ENCODE results near the gene MIS18BP1.
"Not testable (repeated sequence)": the region's sequence is repeated elsewhere in the genome, so short reads cannot be mapped to it uniquely, and the experiment has no call there.

The MIS18BP1 gene

DNA sequence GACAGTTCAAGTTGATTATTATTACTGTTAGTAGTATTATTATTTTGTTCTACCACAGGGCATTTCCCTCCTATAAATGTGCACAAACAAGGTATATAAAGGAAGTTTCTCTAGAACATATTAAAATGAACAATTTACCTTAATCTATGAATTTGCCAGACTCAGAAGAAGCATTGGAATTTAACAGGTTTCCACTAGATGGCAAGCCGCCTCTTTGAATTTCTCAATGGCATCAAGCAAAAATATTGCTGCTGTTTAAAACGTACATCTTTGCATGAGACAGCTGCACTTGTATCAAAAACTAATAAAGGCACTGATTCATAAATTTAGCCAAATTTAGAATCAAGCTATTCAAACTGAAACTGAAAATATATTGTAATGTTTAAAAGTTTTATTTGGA lies 34.6 kb upstream of the MIS18BP1 start:
- H3K9ac ChIP-seq (ENCODE audit: low read length): no peak overlapping the region
- no peaks in the 10 kb centered on the region for H3K27me3 ChIP-seq (ENCODE audit: control insufficient read depth in 1 of 2, insufficient read depth in 1 of 2, low read length in 2 of 2)
- no peak overlapping the region for H4K91ac ChIP-seq (ENCODE audit: low read length)
- H4K8ac ChIP-seq (ENCODE audit: low read length): no peak overlapping the region
- no peak overlapping the region for H2AK5ac ChIP-seq (ENCODE audit: low read length, severe bottlenecking)
- H3K23ac ChIP-seq (ENCODE audit: low read length in 2 of 2): no peak overlapping the region
- H3K27ac ChIP-seq (ENCODE audit: low read length, poor library complexity, severe bottlenecking): no peak overlapping the region
- H3K36me3 ChIP-seq (ENCODE audit: control insufficient read depth in 1 of 2, insufficient read depth in 2 of 2, low read depth in 1 of 2, low read length in 2 of 2): no peaks in the 10 kb centered on the region
- no peak overlapping the region for H3K4me3 ChIP-seq (ENCODE audit: insufficient read depth in 1 of 2, low read depth in 1 of 2, low read length in 2 of 2)
- no peak for DNase-seq
- H3K9me3 ChIP-seq (ENCODE audit: control insufficient read depth, low read length): peaks cover 4% of the 10 kb centered on the region
- no peak overlapping the region for H2AFZ ChIP-seq (ENCODE audit: low read depth, low read length)
- no peak overlapping the region for H3K4me2 ChIP-seq (ENCODE audit: low read length, poor library complexity, severe bottlenecking)
- no peaks in the 10 kb centered on the region for H3K4me1 ChIP-seq (ENCODE audit: control insufficient read depth, insufficient read depth, low read depth, low read length)
- no peak overlapping the region for H2BK5ac ChIP-seq (ENCODE audit: low read depth, low read length, poor library complexity, severe bottlenecking)
- no peak overlapping the region for H3K14ac ChIP-seq (ENCODE audit: low read length in 2 of 2)
- no peak overlapping the region for H2BK15ac ChIP-seq (ENCODE audit: low read depth, poor library complexity, severe bottlenecking)
- no peak overlapping the region for H2BK12ac ChIP-seq (ENCODE audit: low read length in 2 of 2)
- no peak overlapping the region for H2BK120ac ChIP-seq (ENCODE audit: low read depth, low read length)
- no peak overlapping the region for H3K4ac ChIP-seq (ENCODE audit: low read depth in 1 of 2, low read length in 2 of 2)
- H3K79me1 ChIP-seq (replicated peaks; ENCODE audit: low read length, poor library complexity, severe bottlenecking): no peaks in the 10 kb centered on the region
- 83% methylated on average over 2 of the region's 2 CpGs for WGBS
- H3K18ac ChIP-seq (ENCODE audit: low read depth in 1 of 2, low read length in 2 of 2): no peak overlapping the region

DNA sequence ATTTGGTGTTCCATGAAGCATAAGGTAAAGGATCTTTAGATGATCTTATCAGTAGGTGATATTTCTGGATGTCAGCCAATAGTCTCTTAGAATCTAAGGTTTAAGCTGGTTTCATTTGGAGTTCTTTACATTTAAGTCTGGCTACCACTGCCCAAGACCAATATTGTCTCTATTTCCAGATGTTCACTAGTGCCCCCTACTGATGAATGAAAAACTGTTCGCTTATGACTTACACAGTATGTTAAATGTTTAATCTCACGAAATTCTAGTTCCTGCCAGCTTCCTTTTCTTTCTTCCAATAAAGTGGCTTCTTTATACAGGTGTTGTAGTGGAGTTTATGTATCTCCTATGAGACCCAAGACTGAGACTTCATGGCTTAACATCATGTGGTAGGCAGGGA lies 31.8 kb upstream of the MIS18BP1 start:
- Histone ChIP-seq H2BK15ac (ENCODE audit: low read depth, poor library complexity, severe bottlenecking) (no peak overlapping the region), H2BK120ac (ENCODE audit: low read depth, low read length) (no peak overlapping the region), H2BK5ac (ENCODE audit: low read depth, low read length, poor library complexity, severe bottlenecking) (no peak overlapping the region), H3K27me3 (ENCODE audit: control insufficient read depth in 1 of 2, insufficient read depth in 1 of 2, low read length in 2 of 2) (no peaks in the 10 kb centered on the region), H3K4me3 (ENCODE audit: insufficient read depth in 1 of 2, low read depth in 1 of 2, low read length in 2 of 2) (no peak overlapping the region), H2BK12ac (ENCODE audit: low read length in 2 of 2) (no peak overlapping the region), H3K9me3 (ENCODE audit: control insufficient read depth, low read length) (peaks cover 14% of the 10 kb centered on the region), H2AFZ (ENCODE audit: low read depth, low read length) (no peak overlapping the region), H3K36me3 (ENCODE audit: control insufficient read depth in 1 of 2, insufficient read depth in 2 of 2, low read depth in 1 of 2, low read length in 2 of 2) (no peaks in the 10 kb centered on the region), H3K4me2 (ENCODE audit: low read length, poor library complexity, severe bottlenecking) (no peak overlapping the region), H3K27ac (ENCODE audit: low read length, poor library complexity, severe bottlenecking) (no peak overlapping the region), H2AK5ac (ENCODE audit: low read length, severe bottlenecking) (no peak overlapping the region), H3K23ac (ENCODE audit: low read length in 2 of 2) (no peak overlapping the region), H3K14ac (ENCODE audit: low read length in 2 of 2) (no peak overlapping the region), H3K4me1 (ENCODE audit: control insufficient read depth, insufficient read depth, low read depth, low read length) (no peaks in the 10 kb centered on the region), H3K79me1 (replicated peaks; ENCODE audit: low read length, poor library complexity, severe bottlenecking) (no peaks in the 10 kb centered on the region), H4K8ac (ENCODE audit: low read length) (no peak overlapping the region), H3K4ac (ENCODE audit: low read depth in 1 of 2, low read length in 2 of 2) (no peak overlapping the region), H3K18ac (ENCODE audit: low read depth in 1 of 2, low read length in 2 of 2) (no peak overlapping the region), H3K9ac (ENCODE audit: low read length) (no peak overlapping the region), H4K91ac (ENCODE audit: low read length) (no peak overlapping the region)
- no peak for DNase-seq
- WGBS: 100% methylated on average over 1 of the region's 2 CpGs

DNA sequence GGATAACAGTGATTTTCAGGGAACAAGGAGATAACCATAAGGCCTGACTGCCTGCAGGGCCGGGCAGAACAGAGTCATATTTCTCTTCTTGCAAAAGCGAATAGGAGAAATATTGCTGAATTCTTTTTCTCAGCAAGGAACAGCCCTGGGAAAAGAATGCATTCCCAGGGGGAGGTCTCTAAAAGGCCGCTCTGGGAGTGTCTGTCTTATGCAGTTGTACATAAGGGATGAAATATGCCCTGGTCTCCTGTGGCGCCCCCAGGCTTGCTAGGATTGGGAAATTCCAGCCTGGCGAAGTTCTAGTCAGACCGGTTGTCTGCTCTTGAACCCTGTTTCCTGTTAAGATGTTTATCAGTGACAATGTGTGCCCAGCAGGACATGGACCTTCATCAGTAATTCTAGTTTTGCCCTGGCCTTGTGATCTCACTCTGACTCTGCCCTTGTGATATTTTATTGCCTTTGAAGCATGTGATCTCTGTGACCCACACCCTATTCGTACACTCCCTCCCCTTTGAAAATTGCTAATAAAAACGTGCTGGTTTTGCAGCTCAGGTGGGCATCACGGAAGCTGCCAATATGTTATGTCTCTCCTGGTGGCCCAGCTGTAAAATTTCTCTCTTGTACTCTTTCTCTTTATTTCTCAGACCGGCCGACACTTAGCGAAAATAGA lies 28.9 kb upstream of the MIS18BP1 start:
- peaks cover 14% of the 10 kb centered on the region for H3K9me3 ChIP-seq (ENCODE audit: control insufficient read depth, low read length)
- not testable (repeated sequence) for H3K18ac ChIP-seq (ENCODE audit: low read depth in 1 of 2, low read length in 2 of 2); H3K9ac ChIP-seq (ENCODE audit: low read length); H3K4ac ChIP-seq (ENCODE audit: low read depth in 1 of 2, low read length in 2 of 2); H3K14ac ChIP-seq (ENCODE audit: low read length in 2 of 2); H2BK12ac ChIP-seq (ENCODE audit: low read length in 2 of 2); H3K27me3 ChIP-seq (ENCODE audit: control insufficient read depth in 1 of 2, insufficient read depth in 1 of 2, low read length in 2 of 2); H2BK15ac ChIP-seq (ENCODE audit: low read depth, poor library complexity, severe bottlenecking); DNase-seq; H3K36me3 ChIP-seq (ENCODE audit: control insufficient read depth in 1 of 2, insufficient read depth in 2 of 2, low read depth in 1 of 2, low read length in 2 of 2); H2AFZ ChIP-seq (ENCODE audit: low read depth, low read length); H4K91ac ChIP-seq (ENCODE audit: low read length); H2BK5ac ChIP-seq (ENCODE audit: low read depth, low read length, poor library complexity, severe bottlenecking); H3K23ac ChIP-seq (ENCODE audit: low read length in 2 of 2); H2AK5ac ChIP-seq (ENCODE audit: low read length, severe bottlenecking); H3K27ac ChIP-seq (ENCODE audit: low read length, poor library complexity, severe bottlenecking); H3K4me2 ChIP-seq (ENCODE audit: low read length, poor library complexity, severe bottlenecking); H3K79me1 ChIP-seq (replicated peaks; ENCODE audit: low read length, poor library complexity, severe bottlenecking); H3K4me1 ChIP-seq (ENCODE audit: control insufficient read depth, insufficient read depth, low read depth, low read length); H3K4me3 ChIP-seq (ENCODE audit: insufficient read depth in 1 of 2, low read depth in 1 of 2, low read length in 2 of 2); H4K8ac ChIP-seq (ENCODE audit: low read length); H2BK120ac ChIP-seq (ENCODE audit: low read depth, low read length)
- 94% methylated on average over 12 of the region's 12 CpGs for WGBS

DNA sequence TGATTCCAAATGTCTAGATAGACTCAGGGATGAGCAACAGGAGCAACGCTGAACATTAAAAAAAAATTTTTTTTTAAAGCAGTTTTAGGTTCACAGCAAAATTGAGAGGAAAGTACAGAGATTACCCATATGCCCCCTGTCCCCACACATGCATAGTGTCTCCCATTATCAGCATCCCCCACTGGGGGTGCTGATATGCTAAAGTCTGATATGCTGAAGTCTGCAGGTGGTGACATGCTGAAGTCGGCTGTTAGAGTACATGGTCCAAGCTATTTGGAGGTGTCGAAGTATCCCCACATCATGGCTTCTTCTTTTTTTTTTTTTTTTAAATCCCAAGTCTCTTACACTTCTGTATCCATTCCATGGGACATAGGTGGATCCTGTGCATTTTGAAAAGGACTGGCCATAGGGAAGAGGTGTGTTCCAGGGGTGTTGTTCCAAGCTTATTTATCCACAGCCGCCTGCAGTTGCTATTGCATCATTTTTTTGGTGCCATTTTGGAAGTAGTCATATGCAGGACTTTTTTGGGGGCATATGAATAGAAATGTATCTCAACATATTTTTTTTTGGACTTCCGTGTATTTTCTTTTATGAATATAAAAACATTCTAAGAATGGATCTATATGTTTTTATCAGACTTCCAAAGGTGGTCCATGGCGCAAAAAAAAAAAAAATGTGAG lies 19.0 kb upstream of the MIS18BP1 start:
- Histone ChIP-seq H3K79me1 (replicated peaks; ENCODE audit: low read length, poor library complexity, severe bottlenecking) (no peaks in the 10 kb centered on the region), H3K9me3 (ENCODE audit: control insufficient read depth, low read length) (no peaks in the 10 kb centered on the region), H2BK120ac (ENCODE audit: low read depth, low read length) (no peak overlapping the region), H3K4me2 (ENCODE audit: low read length, poor library complexity, severe bottlenecking) (no peak overlapping the region), H3K14ac (ENCODE audit: low read length in 2 of 2) (no peak overlapping the region), H2AK5ac (ENCODE audit: low read length, severe bottlenecking) (no peak overlapping the region), H2BK15ac (ENCODE audit: low read depth, poor library complexity, severe bottlenecking) (no peak overlapping the region), H2AFZ (ENCODE audit: low read depth, low read length) (no peak overlapping the region), H3K23ac (ENCODE audit: low read length in 2 of 2) (no peak overlapping the region), H3K4me1 (ENCODE audit: control insufficient read depth, insufficient read depth, low read depth, low read length) (no peaks in the 10 kb centered on the region), H4K8ac (ENCODE audit: low read length) (no peak overlapping the region), H3K9ac (ENCODE audit: low read length) (no peak overlapping the region), H3K27me3 (ENCODE audit: control insufficient read depth in 1 of 2, insufficient read depth in 1 of 2, low read length in 2 of 2) (no peaks in the 10 kb centered on the region), H3K27ac (ENCODE audit: low read length, poor library complexity, severe bottlenecking) (no peak overlapping the region), H3K18ac (ENCODE audit: low read depth in 1 of 2, low read length in 2 of 2) (no peak overlapping the region), H3K36me3 (ENCODE audit: control insufficient read depth in 1 of 2, insufficient read depth in 2 of 2, low read depth in 1 of 2, low read length in 2 of 2) (no peaks in the 10 kb centered on the region), H3K4me3 (ENCODE audit: insufficient read depth in 1 of 2, low read depth in 1 of 2, low read length in 2 of 2) (no peak overlapping the region), H2BK12ac (ENCODE audit: low read length in 2 of 2) (no peak overlapping the region), H4K91ac (ENCODE audit: low read length) (no peak overlapping the region), H3K4ac (ENCODE audit: low read depth in 1 of 2, low read length in 2 of 2) (no peak overlapping the region), H2BK5ac (ENCODE audit: low read depth, low read length, poor library complexity, severe bottlenecking) (no peak overlapping the region)
- 100% methylated on average over 1 of the region's 6 CpGs for WGBS
- no peak for DNase-seq

All from mesenchymal stem cell (in vitro differentiated cells and primary cell).